Measurements from ENCODE around the gene MAGI2. TPM values are rescaled to one million over a fixed set of nuclear protein-coding genes. Genes with fewer than 3 reads are reported as not detected.

The MAGI2 gene
- polyA plus RNA-seq, 2 donors = 0.67 to 0.79 TPM

DNA sequence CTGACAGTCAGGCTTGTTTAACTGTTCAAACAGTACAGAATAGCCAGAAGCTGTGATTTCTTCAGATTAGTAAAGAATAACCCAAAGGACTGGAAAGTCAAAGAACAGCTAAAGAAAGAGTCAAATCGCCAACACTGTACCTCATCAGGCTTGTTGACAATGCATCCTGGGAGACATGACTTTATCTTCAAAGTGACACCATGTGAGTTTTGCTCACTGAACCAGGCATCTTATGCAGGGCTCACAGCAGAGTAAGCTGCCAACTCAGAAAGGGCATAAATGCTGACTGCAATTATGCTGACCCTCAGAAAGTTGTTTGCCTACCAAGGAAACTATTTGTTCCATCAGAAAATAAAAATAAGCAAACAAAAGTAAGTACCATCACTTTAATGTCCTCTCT lies 96.4 kb downstream of the MAGI2 start:
- no peaks in the 10 kb centered on the region for H3K4me1 ChIP-seq (ENCODE audit: control insufficient read depth in 2 of 2, insufficient read depth in 2 of 2, low read length in 1 of 2)
- WGBS, 2 donors = 44 to 54% methylated on average over 1 of the region's 1 CpG
- H3K4me3 ChIP-seq (ENCODE audit: low read depth in 1 of 2, low read length in 2 of 2) = no peak overlapping the region

GRCh38 chr7:79353720-79354468 lies 99.6 kb downstream of the MAGI2 start:
- Histone ChIP-seq H3K4me1 (ENCODE audit: control insufficient read depth in 2 of 2, insufficient read depth in 2 of 2, low read length in 1 of 2) (no peaks in the 10 kb centered on the region), H3K4me3 (ENCODE audit: low read depth in 1 of 2, low read length in 2 of 2) (no peak overlapping the region), H3K27me3 (ENCODE audit: control insufficient read depth in 1 of 2, insufficient read depth in 2 of 2, low read length in 2 of 2) (no peaks in the 10 kb centered on the region), H3K36me3 (ENCODE audit: control insufficient read depth in 2 of 2, insufficient read depth in 2 of 2, low read length in 1 of 2) (no peaks in the 10 kb centered on the region), H3K9me3 (ENCODE audit: control insufficient read depth in 2 of 2, insufficient read depth in 1 of 2, low read depth in 1 of 2, low read length in 1 of 2) (no peaks in the 10 kb centered on the region), H3K27ac (ENCODE audit: low read depth in 2 of 2, low read length in 1 of 2) (no peak overlapping the region)
- 82 to 89% methylated on average over 2 of the region's 2 CpGs for WGBS, 2 donors

More for the DNA sequence above, 96.4 kb downstream of the MAGI2 start:
- Histone ChIP-seq H3K9me3 (ENCODE audit: control insufficient read depth in 2 of 2, insufficient read depth in 1 of 2, low read depth in 1 of 2, low read length in 1 of 2) (no peaks in the 10 kb centered on the region), H3K27ac (ENCODE audit: low read depth in 2 of 2, low read length in 1 of 2) (no peak overlapping the region), H3K36me3 (ENCODE audit: control insufficient read depth in 2 of 2, insufficient read depth in 2 of 2, low read length in 1 of 2) (no peaks in the 10 kb centered on the region), H3K27me3 (ENCODE audit: control insufficient read depth in 1 of 2, insufficient read depth in 2 of 2, low read length in 2 of 2) (no peaks in the 10 kb centered on the region)

DNA sequence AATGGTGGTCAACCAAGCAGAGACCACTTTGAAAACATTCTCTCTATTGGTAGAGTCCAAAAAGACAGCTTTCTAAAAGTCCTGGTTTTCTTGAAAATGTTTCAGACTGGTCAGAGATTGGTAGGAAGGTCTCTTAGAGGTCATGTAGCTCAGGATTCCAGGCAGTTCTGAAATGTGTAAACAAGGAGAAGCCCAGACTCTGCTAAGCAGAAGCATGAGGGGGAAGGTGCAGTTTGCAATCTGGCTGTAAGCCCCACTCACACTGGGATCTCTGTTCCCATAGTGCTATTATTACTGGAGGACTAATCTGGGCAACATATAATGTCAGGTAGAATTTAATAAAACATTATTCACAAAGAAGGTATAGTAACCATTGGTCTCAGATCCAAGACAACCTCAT lies 101.1 kb downstream of the MAGI2 start:
- no peak overlapping the region for H3K27ac ChIP-seq (ENCODE audit: low read depth in 2 of 2, low read length in 1 of 2)
- H3K4me1 ChIP-seq (ENCODE audit: control insufficient read depth in 2 of 2, insufficient read depth in 2 of 2, low read length in 1 of 2) = no peaks in the 10 kb centered on the region
- H3K27me3 ChIP-seq (ENCODE audit: control insufficient read depth in 1 of 2, insufficient read depth in 2 of 2, low read length in 2 of 2) = no peaks in the 10 kb centered on the region
- H3K9me3 ChIP-seq (ENCODE audit: control insufficient read depth in 2 of 2, insufficient read depth in 1 of 2, low read depth in 1 of 2, low read length in 1 of 2) = no peaks in the 10 kb centered on the region
- no peak overlapping the region for H3K4me3 ChIP-seq (ENCODE audit: low read depth in 1 of 2, low read length in 2 of 2)
- H3K36me3 ChIP-seq (ENCODE audit: control insufficient read depth in 2 of 2, insufficient read depth in 2 of 2, low read length in 1 of 2) = no peaks in the 10 kb centered on the region

- no peak overlapping the region for H3K27ac ChIP-seq (ENCODE audit: low read depth in 2 of 2, low read length in 1 of 2)
- no peaks in the 10 kb centered on the region for H3K9me3 ChIP-seq (ENCODE audit: control insufficient read depth in 2 of 2, insufficient read depth in 1 of 2, low read depth in 1 of 2, low read length in 1 of 2)
- no peaks in the 10 kb centered on the region for H3K27me3 ChIP-seq (ENCODE audit: control insufficient read depth in 1 of 2, insufficient read depth in 2 of 2, low read length in 2 of 2)
- H3K4me1 ChIP-seq (ENCODE audit: control insufficient read depth in 2 of 2, insufficient read depth in 2 of 2, low read length in 1 of 2) = no peaks in the 10 kb centered on the region
- WGBS, 2 donors = 68 to 69% methylated on average over 3 of the region's 3 CpGs
- H3K36me3 ChIP-seq (ENCODE audit: control insufficient read depth in 2 of 2, insufficient read depth in 2 of 2, low read length in 1 of 2) = no peaks in the 10 kb centered on the region
- H3K4me3 ChIP-seq (ENCODE audit: low read depth in 1 of 2, low read length in 2 of 2) = no peak overlapping the region
Observed at GRCh38 chr7:79347351-79347750, 106.1 kb downstream of the MAGI2 start.

DNA sequence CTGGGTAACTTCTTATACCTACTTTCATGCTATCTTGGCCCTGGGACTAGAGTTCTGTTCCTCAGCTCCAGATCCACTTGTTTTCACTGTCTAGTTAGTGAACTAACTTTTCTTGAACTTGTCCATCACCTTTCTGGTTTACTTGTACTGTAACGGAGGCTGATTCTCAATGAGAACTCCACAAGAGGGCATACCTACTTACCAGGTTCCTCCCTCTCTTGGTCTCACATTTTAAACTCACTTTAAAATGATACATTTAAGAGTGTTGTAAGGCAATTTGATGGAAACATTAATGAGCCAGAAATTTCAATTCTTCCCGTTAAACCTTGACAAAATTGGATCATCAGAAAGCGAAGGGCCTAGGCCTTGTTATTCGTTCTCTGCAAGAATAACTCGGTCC lies 111.6 kb downstream of the MAGI2 start:
- H3K4me1 ChIP-seq (ENCODE audit: control insufficient read depth in 2 of 2, insufficient read depth in 2 of 2, low read length in 1 of 2) = no peaks in the 10 kb centered on the region
- H3K9me3 ChIP-seq (ENCODE audit: control insufficient read depth in 2 of 2, insufficient read depth in 1 of 2, low read depth in 1 of 2, low read length in 1 of 2) = no peaks in the 10 kb centered on the region
- no peak overlapping the region for H3K4me3 ChIP-seq (ENCODE audit: low read depth in 1 of 2, low read length in 2 of 2)
- H3K36me3 ChIP-seq (ENCODE audit: control insufficient read depth in 2 of 2, insufficient read depth in 2 of 2, low read length in 1 of 2) = no peaks in the 10 kb centered on the region
- 93 to 95% methylated on average over 5 of the region's 5 CpGs for WGBS, 2 donors
- H3K27ac ChIP-seq (ENCODE audit: low read depth in 2 of 2, low read length in 1 of 2) = no peak overlapping the region
- H3K27me3 ChIP-seq (ENCODE audit: control insufficient read depth in 1 of 2, insufficient read depth in 2 of 2, low read length in 2 of 2) = no peaks in the 10 kb centered on the region

GRCh38 chr7:79340212-79340611 lies 113.3 kb downstream of the MAGI2 start:
- no peaks in the 10 kb centered on the region for H3K9me3 ChIP-seq (ENCODE audit: control insufficient read depth in 2 of 2, insufficient read depth in 1 of 2, low read depth in 1 of 2, low read length in 1 of 2)
- H3K27me3 ChIP-seq (ENCODE audit: control insufficient read depth in 1 of 2, insufficient read depth in 2 of 2, low read length in 2 of 2) = no peaks in the 10 kb centered on the region
- H3K4me3 ChIP-seq (ENCODE audit: low read depth in 1 of 2, low read length in 2 of 2) = no peak overlapping the region
- no peaks in the 10 kb centered on the region for H3K4me1 ChIP-seq (ENCODE audit: control insufficient read depth in 2 of 2, insufficient read depth in 2 of 2, low read length in 1 of 2)
- no peak overlapping the region for H3K27ac ChIP-seq (ENCODE audit: low read depth in 2 of 2, low read length in 1 of 2)
- no peaks in the 10 kb centered on the region for H3K36me3 ChIP-seq (ENCODE audit: control insufficient read depth in 2 of 2, insufficient read depth in 2 of 2, low read length in 1 of 2)

GRCh38 chr7:79339208-79339925 lies 114.1 kb downstream of the MAGI2 start:
- WGBS, 2 donors = 65 to 74% methylated on average over 4 of the region's 4 CpGs
- Histone ChIP-seq H3K27ac (ENCODE audit: low read depth in 2 of 2, low read length in 1 of 2) (no peak overlapping the region), H3K9me3 (ENCODE audit: control insufficient read depth in 2 of 2, insufficient read depth in 1 of 2, low read depth in 1 of 2, low read length in 1 of 2) (no peaks in the 10 kb centered on the region), H3K4me1 (ENCODE audit: control insufficient read depth in 2 of 2, insufficient read depth in 2 of 2, low read length in 1 of 2) (no peaks in the 10 kb centered on the region), H3K4me3 (ENCODE audit: low read depth in 1 of 2, low read length in 2 of 2) (no peak overlapping the region), H3K36me3 (ENCODE audit: control insufficient read depth in 2 of 2, insufficient read depth in 2 of 2, low read length in 1 of 2) (no peaks in the 10 kb centered on the region), H3K27me3 (ENCODE audit: control insufficient read depth in 1 of 2, insufficient read depth in 2 of 2, low read length in 2 of 2) (no peaks in the 10 kb centered on the region)

DNA sequence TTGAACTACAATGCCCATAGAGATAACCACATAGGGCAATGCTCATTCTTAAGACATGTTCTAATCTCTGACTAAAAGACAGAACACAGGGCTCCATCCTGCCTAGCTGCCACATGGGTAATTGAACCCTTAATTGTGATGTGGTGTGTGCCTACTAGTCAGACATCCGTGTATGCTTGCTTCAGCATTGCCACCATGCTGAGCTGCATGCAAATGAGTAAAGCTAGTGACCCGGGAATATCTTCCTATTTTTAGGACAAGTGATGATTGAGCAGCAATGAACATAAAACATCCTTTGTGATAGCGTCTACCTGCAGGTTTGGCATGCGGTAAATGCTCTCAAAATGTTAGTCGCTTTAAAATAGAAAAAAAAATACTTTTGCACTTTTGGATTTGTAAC lies 115.8 kb downstream of the MAGI2 start:
- WGBS, 2 donors = 65 to 73% methylated on average over 5 of the region's 5 CpGs
- Histone ChIP-seq H3K4me1 (ENCODE audit: control insufficient read depth in 2 of 2, insufficient read depth in 2 of 2, low read length in 1 of 2) (no peaks in the 10 kb centered on the region), H3K27me3 (ENCODE audit: control insufficient read depth in 1 of 2, insufficient read depth in 2 of 2, low read length in 2 of 2) (no peaks in the 10 kb centered on the region), H3K27ac (ENCODE audit: low read depth in 2 of 2, low read length in 1 of 2) (no peak overlapping the region), H3K9me3 (ENCODE audit: control insufficient read depth in 2 of 2, insufficient read depth in 1 of 2, low read depth in 1 of 2, low read length in 1 of 2) (no peaks in the 10 kb centered on the region), H3K4me3 (ENCODE audit: low read depth in 1 of 2, low read length in 2 of 2) (no peak overlapping the region), H3K36me3 (ENCODE audit: control insufficient read depth in 2 of 2, insufficient read depth in 2 of 2, low read length in 1 of 2) (no peaks in the 10 kb centered on the region)

DNA sequence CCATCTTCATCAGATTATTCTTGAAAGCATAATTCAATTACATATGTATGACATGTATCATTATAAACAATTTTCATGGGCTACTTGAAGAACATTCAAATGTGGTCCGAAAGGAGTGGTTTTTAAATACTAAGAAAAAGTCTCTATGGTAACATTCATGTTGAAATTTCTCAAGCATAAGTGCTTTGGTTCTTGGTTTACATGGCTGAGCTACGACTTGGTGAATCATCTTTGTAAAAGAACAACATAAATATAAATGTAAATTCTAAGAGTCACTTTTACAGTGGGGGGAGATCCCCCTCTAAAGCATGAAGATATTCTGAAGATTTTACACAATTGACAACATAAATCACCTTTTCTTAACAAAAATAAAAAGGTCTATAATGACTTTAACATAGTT lies 118.6 kb downstream of the MAGI2 start:
- Histone ChIP-seq H3K27me3 (ENCODE audit: control insufficient read depth in 1 of 2, insufficient read depth in 2 of 2, low read length in 2 of 2) (no peaks in the 10 kb centered on the region), H3K4me1 (ENCODE audit: control insufficient read depth in 2 of 2, insufficient read depth in 2 of 2, low read length in 1 of 2) (no peaks in the 10 kb centered on the region), H3K36me3 (ENCODE audit: control insufficient read depth in 2 of 2, insufficient read depth in 2 of 2, low read length in 1 of 2) (no peaks in the 10 kb centered on the region), H3K27ac (ENCODE audit: low read depth in 2 of 2, low read length in 1 of 2) (no peak overlapping the region), H3K4me3 (ENCODE audit: low read depth in 1 of 2, low read length in 2 of 2) (no peak overlapping the region), H3K9me3 (ENCODE audit: control insufficient read depth in 2 of 2, insufficient read depth in 1 of 2, low read depth in 1 of 2, low read length in 1 of 2) (no peaks in the 10 kb centered on the region)
- 80 to 81% methylated on average over 2 of the region's 2 CpGs for WGBS, 2 donors

GRCh38 chr7:79334334-79334733 lies 119.1 kb downstream of the MAGI2 start:
- Histone ChIP-seq H3K27me3 (ENCODE audit: control insufficient read depth in 1 of 2, insufficient read depth in 2 of 2, low read length in 2 of 2) (no peaks in the 10 kb centered on the region), H3K4me3 (ENCODE audit: low read depth in 1 of 2, low read length in 2 of 2) (no peak overlapping the region), H3K9me3 (ENCODE audit: control insufficient read depth in 2 of 2, insufficient read depth in 1 of 2, low read depth in 1 of 2, low read length in 1 of 2) (no peaks in the 10 kb centered on the region), H3K27ac (ENCODE audit: low read depth in 2 of 2, low read length in 1 of 2) (no peak overlapping the region), H3K36me3 (ENCODE audit: control insufficient read depth in 2 of 2, insufficient read depth in 2 of 2, low read length in 1 of 2) (no peaks in the 10 kb centered on the region), H3K4me1 (ENCODE audit: control insufficient read depth in 2 of 2, insufficient read depth in 2 of 2, low read length in 1 of 2) (no peaks in the 10 kb centered on the region)
